ENCODE data around the gene CSF1. TPM values are rescaled to one million over a fixed set of nuclear protein-coding genes. Genes with fewer than 3 reads are reported as not detected.

CSF1 gene
- polyA plus RNA-seq, 1 donor (not counting 4 experiments of a cell fraction or from before 2014, with no cell fraction given): 1.8 TPM

- H3K27me3 ChIP-seq (ENCODE audit: control insufficient read depth, extremely low read depth, insufficient read depth, low read length): no peaks in the 10 kb centered on the region
- H3K79me2 ChIP-seq (ENCODE audit: control insufficient read depth, insufficient read depth, low read length): no peaks in the 10 kb centered on the region
- H3K4me3 ChIP-seq (ENCODE audit: control insufficient read depth in 2 of 3, extremely low read depth in 1 of 3, insufficient read depth in 2 of 3, low read depth in 1 of 3, low read length in 3 of 3): no peak overlapping the region
- DNase-seq (ENCODE audit: low read depth, low spot score) (no peak), FAIRE-seq (no peak)
- dilution Hi-C loops (cut with MboI; ENCODE audit: extremely low pct_ligation_motif_present, low sequenced_read_pairs): no loop called here
- no peaks in the 10 kb centered on the region for H3K9me1 ChIP-seq (ENCODE audit: control insufficient read depth, extremely low read depth, insufficient read depth, low read length)
- no peak overlapping the region for H2AFZ ChIP-seq (ENCODE audit: control insufficient read depth, low read length)
- no peak for TF ChIP-seq EZH2 (IDR thresholded peaks at IDR 0.05; ENCODE audit: low read length)
- TF ChIP-seq, protein P1, sequence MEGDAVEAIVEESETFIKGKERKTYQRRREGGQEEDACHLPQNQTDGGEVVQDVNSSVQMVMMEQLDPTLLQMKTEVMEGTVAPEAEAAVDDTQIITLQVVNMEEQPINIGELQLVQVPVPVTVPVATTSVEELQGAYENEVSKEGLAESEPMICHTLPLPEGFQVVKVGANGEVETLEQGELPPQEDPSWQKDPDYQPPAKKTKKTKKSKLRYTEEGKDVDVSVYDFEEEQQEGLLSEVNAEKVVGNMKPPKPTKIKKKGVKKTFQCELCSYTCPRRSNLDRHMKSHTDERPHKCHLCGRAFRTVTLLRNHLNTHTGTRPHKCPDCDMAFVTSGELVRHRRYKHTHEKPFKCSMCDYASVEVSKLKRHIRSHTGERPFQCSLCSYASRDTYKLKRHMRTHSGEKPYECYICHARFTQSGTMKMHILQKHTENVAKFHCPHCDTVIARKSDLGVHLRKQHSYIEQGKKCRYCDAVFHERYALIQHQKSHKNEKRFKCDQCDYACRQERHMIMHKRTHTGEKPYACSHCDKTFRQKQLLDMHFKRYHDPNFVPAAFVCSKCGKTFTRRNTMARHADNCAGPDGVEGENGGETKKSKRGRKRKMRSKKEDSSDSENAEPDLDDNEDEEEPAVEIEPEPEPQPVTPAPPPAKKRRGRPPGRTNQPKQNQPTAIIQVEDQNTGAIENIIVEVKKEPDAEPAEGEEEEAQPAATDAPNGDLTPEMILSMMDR (optimal IDR thresholded peaks at IDR 0.05 in 1 of 3, IDR thresholded peaks at IDR 0.05 in 1 of 3, conservative IDR thresholded peaks at IDR 0.05 in 1 of 3; ENCODE audit: extremely low read depth in 1 of 3, insufficient read depth in 2 of 3, low read length in 3 of 3): no peak
- no peaks in the 10 kb centered on the region for H3K36me3 ChIP-seq (ENCODE audit: control insufficient read depth in 2 of 2, extremely low read depth in 1 of 2, insufficient read depth in 2 of 2, low read length in 2 of 2)
- H3K4me2 ChIP-seq (ENCODE audit: control insufficient read depth, extremely low read depth, insufficient read depth, low read depth, low read length): no peak overlapping the region
- H3K27ac ChIP-seq (ENCODE audit: control insufficient read depth, insufficient read depth, low read length): no peak overlapping the region
- H3K4me1 ChIP-seq (ENCODE audit: control insufficient read depth, extremely low read depth, insufficient read depth, low read length): no peaks in the 10 kb centered on the region
- no peaks in the 10 kb centered on the region for H3K9me3 ChIP-seq (ENCODE audit: control insufficient read depth, low read depth, low read length)
- no peak overlapping the region for H3K9ac ChIP-seq (ENCODE audit: control insufficient read depth, extremely low read depth, insufficient read depth, low read length)
- no peaks in the 10 kb centered on the region for H4K20me1 ChIP-seq (ENCODE audit: control insufficient read depth, extremely low read depth, insufficient read depth, low read length)
These were observed 37.1 kb downstream of the CSF1 start for GRCh38 chr1:109947582-109948284.

DNA sequence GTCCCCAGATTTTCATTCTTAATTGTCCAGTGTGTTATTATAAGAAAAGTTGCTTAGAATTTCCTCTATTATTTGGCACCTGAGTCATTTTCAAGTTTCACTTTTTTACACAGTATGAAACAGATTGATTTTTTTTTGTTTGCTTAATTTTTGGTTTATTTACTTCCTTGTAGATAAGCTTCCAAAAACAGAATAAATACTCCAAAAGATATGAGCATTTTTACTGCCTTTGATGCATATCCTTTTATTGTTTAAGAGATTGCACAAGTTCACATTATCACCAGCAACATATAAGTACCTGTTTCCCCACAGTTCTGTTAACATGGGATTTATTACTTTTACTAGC, 37.6 kb downstream of the CSF1 start:
- Histone ChIP-seq H3K27me3 (ENCODE audit: control insufficient read depth, extremely low read depth, insufficient read depth, low read length) (no peaks in the 10 kb centered on the region), H3K4me1 (ENCODE audit: control insufficient read depth, extremely low read depth, insufficient read depth, low read length) (no peaks in the 10 kb centered on the region), H4K20me1 (ENCODE audit: control insufficient read depth, extremely low read depth, insufficient read depth, low read length) (no peaks in the 10 kb centered on the region), H3K4me3 (ENCODE audit: control insufficient read depth in 2 of 3, extremely low read depth in 1 of 3, insufficient read depth in 2 of 3, low read depth in 1 of 3, low read length in 3 of 3) (no peak overlapping the region), H3K27ac (ENCODE audit: control insufficient read depth, insufficient read depth, low read length) (no peak overlapping the region), H3K79me2 (ENCODE audit: control insufficient read depth, insufficient read depth, low read length) (no peaks in the 10 kb centered on the region), H3K36me3 (ENCODE audit: control insufficient read depth in 2 of 2, extremely low read depth in 1 of 2, insufficient read depth in 2 of 2, low read length in 2 of 2) (no peaks in the 10 kb centered on the region), H3K4me2 (ENCODE audit: control insufficient read depth, extremely low read depth, insufficient read depth, low read depth, low read length) (no peak overlapping the region), H3K9ac (ENCODE audit: control insufficient read depth, extremely low read depth, insufficient read depth, low read length) (no peak overlapping the region), H3K9me3 (ENCODE audit: control insufficient read depth, low read depth, low read length) (no peaks in the 10 kb centered on the region), H3K9me1 (ENCODE audit: control insufficient read depth, extremely low read depth, insufficient read depth, low read length) (no peaks in the 10 kb centered on the region), H2AFZ (ENCODE audit: control insufficient read depth, low read length) (no peak overlapping the region)
- dilution Hi-C loops (cut with MboI; ENCODE audit: extremely low pct_ligation_motif_present, low sequenced_read_pairs): no loop called here
- TF ChIP-seq EZH2 (IDR thresholded peaks at IDR 0.05; ENCODE audit: low read length): no peak
- TF ChIP-seq, protein P1 (optimal IDR thresholded peaks at IDR 0.05 in 1 of 3, IDR thresholded peaks at IDR 0.05 in 1 of 3, conservative IDR thresholded peaks at IDR 0.05 in 1 of 3; ENCODE audit: extremely low read depth in 1 of 3, insufficient read depth in 2 of 3, low read length in 3 of 3): no peak
- FAIRE-seq (no peak), DNase-seq (ENCODE audit: low read depth, low spot score) (no peak)

Measured in keratinocyte (primary cell).